Stimulated activated CD8-positive, alpha-beta memory T cell treated with anti-CD3 and anti-CD28 coated beads, Interleukin-4, amount 100 ng/mL, for 48 hours (primary cell): ENCODE data around the gene APOA1.

Experiments
- DNase-seq: peaks from one replicate; pipeline ENCODE4 v3.0.0-alpha.2; 2020

Gene APOA1

DNA sequence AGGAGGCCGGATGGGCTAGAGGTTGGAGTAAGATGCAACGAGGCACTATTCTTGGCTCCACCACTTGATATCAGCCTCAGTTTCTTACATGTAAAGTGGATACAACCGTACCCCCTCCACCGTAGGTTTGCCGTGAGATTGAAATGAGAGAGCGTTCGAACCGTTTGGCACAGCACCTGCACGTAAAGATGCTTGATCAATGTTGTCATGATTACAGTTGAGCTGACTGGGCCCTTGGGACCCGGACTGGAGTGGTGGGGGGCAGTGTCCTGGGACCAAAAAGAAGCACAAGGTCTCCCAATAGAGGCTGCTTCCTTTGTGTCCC lies 4.0 kb downstream of the APOA1 start:
- DNase-seq: no peak

DNA sequence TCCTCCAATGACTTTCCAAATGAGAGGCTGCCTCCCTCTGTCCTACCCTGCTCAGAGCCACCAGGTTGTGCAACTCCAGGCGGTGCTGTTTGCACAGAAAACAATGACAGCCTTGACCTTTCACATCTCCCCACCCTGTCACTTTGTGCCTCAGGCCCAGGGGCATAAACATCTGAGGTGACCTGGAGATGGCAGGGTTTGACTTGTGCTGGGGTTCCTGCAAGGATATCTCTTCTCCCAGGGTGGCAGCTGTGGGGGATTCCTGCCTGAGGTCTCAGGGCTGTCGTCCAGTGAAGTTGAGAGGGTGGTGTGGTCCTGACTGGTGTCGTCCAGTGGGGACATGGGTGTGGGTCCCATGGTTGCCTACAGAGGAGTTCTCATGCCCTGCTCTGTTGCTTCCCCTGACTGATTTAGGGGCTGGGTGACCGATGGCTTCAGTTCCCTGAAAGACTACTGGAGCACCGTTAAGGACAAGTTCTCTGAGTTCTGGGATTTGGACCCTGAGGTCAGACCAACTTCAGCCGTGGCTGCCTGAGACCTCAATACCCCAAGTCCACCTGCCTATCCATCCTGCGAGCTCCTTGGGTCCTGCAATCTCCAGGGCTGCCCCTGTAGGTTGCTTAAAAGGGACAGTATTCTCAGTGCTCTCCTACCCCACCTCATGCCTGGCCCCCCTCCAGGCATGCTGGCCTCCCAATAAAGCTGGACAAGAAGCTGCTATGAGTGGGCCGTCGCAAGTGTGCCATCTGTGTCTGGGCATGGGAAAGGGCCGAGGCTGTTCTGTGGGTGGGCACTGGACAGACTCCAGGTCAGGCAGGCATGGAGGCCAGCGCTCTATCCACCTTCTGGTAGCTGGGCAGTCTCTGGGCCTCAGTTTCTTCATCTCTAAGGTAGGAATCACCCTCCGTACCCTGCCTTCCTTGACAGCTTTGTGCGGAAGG lies 4.8 kb downstream of the APOA1 start:
- DNase-seq: no peak

DNA sequence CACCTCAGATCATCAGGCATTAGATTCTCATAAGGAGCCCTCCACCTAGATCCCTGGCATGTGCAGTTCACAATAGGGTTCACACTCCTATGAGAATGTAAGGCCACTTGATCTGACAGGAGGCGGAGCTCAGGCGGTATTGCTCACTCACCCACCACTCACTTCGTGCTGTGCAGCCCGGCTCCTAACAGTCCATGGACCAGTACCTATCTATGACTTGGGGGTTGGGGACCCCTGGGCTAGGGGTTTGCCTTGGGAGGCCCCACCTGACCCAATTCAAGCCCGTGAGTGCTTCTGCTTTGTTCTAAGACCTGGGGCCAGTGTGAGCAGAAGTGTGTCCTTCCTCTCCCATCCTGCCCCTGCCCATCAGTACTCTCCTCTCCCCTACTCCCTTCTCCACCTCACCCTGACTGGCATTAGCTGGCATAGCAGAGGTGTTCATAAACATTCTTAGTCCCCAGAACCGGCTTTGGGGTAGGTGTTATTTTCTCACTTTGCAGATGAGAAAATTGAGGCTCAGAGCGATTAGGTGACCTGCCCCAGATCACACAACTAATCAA lies 5.6 kb downstream of the APOA1 start:
- DNase-seq: no peak

DNA sequence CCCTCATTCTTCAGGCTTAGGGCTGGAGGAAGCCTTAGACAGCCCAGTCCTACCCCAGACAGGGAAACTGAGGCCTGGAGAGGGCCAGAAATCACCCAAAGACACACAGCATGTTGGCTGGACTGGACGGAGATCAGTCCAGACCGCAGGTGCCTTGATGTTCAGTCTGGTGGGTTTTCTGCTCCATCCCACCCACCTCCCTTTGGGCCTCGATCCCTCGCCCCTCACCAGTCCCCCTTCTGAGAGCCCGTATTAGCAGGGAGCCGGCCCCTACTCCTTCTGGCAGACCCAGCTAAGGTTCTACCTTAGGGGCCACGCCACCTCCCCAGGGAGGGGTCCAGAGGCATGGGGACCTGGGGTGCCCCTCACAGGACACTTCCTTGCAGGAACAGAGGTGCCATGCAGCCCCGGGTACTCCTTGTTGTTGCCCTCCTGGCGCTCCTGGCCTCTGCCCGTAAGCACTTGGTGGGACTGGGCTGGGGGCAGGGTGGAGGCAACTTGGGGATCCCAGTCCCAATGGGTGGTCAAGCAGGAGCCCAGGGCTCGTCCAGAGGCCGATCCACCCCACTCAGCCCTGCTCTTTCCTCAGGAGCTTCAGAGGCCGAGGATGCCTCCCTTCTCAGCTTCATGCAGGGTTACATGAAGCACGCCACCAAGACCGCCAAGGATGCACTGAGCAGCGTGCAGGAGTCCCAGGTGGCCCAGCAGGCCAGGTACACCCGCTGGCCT lies 7.1 kb downstream of the APOA1 start:
- DNase-seq: no peak

DNA sequence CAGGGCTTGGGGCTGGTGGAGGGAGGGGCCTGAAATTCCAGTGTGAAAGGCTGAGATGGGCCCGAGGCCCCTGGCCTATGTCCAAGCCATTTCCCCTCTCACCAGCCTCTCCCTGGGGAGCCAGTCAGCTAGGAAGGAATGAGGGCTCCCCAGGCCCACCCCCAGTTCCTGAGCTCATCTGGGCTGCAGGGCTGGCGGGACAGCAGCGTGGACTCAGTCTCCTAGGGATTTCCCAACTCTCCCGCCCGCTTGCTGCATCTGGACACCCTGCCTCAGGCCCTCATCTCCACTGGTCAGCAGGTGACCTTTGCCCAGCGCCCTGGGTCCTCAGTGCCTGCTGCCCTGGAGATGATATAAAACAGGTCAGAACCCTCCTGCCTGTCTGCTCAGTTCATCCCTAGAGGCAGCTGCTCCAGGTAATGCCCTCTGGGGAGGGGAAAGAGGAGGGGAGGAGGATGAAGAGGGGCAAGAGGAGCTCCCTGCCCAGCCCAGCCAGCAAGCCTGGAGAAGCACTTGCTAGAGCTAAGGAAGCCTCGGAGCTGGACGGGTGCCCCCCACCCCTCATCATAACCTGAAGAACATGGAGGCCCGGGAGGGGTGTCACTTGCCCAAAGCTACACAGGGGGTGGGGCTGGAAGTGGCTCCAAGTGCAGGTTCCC lies 7.8 kb downstream of the APOA1 start, which contains the start of gene APOC3:
Gene APOC3 (plus strand): TSS at position 383 of the 659 bp plus-strand sequence. CDS start 676 bp downstream, outside the sequence.
- no peak for DNase-seq

DNA sequence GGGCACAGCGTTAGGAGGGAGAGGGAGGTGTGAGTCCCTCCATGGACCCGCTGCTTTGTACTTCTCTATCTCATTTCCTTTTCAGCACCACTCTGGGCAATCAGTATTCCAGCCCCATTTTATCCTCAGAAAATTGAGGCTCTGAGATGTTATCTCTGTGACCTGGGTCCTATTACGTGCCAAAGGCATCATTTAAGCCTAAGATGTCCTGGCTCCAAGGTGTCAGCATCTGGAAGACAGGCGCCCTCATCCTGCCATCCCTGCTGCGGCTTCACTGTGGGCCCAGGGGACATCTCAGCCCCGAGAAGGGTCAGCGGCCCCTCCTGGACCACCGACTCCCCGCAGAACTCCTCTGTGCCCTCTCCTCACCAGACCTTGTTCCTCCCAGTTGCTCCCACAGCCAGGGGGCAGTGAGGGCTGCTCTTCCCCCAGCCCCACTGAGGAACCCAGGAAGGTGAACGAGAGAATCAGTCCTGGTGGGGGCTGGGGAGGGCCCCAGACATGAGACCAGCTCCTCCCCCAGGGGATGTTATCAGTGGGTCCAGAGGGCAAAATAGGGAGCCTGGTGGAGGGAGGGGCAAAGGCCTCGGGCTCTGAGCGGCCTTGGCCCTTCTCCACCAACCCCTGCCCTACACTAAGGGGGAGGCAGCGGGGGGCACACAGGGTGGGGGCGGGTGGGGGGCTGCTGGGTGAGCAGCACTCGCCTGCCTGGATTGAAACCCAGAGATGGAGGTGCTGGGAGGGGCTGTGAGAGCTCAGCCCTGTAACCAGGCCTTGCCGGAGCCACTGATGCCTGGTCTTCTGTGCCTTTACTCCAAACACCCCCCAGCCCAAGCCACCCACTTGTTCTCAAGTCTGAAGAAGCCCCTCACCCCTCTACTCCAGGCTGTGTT lies 8.5 kb downstream of the APOA1 start:
- no peak for DNase-seq

DNA sequence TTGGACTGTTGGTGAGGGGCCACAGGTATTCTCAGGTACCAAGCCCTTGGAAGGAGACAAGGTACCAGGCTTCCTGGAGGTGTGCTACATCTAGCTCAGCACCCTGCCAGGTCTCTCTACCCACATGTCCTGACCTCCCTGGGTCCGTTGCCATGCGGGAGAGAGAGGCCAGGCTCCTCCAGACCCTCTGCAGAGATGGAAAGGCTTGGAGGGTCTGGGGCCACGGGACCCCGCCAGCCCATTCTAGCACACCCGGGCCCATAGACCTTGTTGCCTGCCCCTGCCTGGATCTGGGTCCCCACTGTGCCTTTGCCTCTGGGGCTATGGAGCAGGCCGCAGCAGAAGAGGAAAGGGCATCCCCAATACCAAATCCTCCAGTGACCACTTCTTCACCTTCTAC lies 10.0 kb downstream of the APOA1 start:
- DNase-seq: no peak

DNA sequence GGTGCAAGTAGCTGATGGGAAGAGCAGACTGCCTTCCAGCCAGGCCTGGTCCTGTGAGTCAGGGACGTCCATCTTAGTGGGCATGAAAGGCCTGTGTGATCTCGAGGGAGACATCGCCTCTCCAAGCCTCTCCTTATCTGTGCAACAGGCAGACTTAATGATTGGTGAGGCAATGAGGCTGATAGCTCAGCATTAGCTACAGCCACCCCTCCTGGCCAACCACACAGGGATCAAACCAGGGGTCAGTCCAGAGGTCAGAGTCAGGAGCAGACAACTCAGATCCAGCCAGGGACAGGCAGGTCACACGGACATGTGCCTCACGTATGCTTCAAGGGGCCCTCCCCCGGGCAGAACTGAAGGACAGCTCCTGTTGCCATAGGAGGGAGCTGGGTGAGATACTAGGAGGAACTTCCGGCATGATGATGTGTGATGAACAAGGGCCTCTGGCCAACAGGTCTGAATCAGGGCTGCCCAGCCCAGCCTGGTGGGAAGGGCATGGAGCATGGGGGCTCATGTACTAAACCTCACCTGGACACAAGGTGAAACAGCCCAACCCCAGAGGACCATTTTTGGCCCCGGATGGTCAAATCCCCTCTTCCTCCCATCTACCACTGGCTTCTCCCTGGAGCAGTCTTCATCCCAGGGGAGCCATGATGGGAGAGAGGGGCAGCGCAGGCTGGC lies 10.5 kb downstream of the APOA1 start:
- DNase-seq: no peak

DNA sequence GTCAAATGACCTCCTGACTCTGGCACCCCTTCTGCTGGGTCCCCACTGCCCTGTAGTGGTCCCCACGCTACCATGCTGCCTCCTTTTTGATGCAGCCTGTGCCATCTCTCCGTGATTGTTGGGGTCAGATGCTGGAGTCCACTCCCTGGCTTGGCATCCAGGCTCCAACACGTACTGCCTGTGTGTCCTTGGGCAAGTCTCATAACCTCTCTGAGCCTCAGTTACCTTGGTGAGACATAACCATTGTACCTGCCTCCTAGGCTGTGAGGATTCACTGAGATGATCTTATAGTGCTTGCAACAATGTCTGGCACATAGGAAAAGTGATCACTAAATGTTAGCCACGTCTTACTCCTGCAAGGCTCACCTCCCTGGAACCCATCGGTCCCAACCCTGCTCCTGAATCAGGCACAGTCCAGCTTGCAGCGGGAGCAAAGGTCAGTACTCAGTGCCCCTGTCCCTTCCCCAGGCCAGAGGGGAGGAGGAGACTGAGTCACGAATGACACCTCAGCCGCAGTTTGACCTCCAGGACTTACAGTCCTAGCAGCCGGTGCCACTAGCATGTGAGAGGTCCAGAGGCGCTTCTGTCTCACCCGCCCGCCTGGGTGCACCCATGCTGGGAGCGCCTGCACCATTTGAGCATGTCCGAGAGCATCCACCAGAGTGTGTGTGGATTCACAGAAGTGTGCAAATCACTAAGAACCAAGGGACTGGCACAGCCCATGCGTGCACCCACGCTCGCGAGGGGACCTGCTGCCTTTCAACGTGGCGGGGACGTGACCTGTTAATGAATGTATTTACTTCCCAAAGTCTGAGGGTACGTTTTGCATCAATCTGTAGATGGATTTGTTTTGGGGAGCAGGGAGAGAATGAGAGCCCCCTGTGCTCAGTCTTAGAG lies 11.3 kb downstream of the APOA1 start:
- no peak for DNase-seq

DNA sequence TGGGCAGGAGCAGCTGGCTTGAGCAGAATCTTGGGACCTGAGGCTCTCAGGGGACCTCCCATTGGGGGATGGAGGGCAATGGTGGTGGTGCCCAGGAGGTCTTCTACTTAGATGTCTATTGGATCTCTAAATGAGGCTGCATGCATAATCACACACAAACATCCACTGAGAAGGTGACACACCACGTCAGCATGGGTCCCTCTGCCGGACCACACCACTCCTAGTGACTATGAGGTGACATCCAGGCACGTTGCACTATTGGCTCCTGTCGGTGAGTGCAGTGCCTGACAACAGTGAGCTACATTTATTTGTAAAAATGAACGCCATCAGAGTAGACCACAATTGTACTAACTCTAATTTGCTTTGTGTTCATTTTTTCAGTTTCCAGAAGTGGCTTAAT lies 12.0 kb downstream of the APOA1 start:
- no peak for DNase-seq

DNA sequence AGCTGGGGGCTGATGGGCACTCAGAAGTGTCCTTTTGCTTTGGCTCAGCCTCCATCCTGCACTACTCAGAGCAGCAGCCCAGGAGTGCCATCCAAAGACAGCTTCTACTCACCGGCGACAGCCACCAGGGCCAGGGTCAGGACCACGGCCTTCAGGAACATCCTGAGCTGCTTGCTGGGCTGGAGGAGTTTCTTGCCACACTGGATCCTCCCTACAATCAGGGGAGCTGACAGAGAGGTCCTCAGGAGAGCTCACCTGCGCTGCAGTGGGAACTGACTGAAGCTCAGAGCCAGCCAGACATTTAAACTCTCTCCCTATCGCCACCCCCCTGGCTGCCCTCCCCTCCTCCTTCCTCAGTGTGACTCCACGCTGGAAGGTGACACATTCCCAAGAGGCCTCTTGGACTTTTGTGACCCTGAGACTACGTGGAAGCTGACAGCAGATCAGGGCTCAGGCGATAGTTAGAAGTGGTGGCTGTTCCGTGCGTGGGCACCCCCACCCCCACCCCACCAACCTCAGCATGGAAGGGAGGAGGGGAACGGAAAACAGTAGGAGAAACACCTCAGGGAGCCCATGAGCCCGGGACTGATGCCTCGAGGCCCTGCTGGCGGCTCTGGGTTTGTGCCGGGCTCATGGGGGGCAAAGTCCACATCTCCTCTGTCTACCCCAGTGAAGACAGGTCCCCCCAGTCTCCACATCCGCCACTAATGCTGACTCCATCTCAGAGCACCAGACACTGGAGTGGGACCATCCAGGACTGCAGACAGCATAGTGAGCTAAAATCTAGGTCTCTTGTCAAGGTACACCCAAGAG lies 14.2 kb downstream of the APOA1 start, which contains the start of gene APOA4:
Gene APOA4 (minus strand): TSS at position 274 of the 813 bp plus-strand sequence. CDS start 113 bp downstream, at position 161.
- no peak for DNase-seq

DNA sequence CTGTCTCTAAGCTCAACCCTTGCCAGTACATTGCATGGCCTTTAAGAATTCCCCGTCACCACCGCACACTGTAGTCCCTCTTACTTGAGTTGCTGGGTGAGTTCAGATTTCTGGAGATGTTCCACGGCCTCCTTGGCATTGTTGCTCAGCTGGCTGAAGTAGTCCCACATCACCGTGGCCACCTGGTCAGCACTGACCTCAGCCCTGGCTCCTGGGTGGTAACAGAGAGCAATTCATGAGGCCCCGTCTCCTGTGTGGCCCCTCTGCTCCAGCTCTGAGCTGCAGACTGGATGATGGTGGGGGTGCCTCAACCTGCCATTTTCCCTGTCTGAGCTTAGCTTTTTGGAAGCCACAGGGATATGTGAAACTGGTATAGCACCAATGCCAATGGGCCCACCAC lies 14.8 kb downstream of the APOA1 start:
- DNase-seq: no peak

DNA sequence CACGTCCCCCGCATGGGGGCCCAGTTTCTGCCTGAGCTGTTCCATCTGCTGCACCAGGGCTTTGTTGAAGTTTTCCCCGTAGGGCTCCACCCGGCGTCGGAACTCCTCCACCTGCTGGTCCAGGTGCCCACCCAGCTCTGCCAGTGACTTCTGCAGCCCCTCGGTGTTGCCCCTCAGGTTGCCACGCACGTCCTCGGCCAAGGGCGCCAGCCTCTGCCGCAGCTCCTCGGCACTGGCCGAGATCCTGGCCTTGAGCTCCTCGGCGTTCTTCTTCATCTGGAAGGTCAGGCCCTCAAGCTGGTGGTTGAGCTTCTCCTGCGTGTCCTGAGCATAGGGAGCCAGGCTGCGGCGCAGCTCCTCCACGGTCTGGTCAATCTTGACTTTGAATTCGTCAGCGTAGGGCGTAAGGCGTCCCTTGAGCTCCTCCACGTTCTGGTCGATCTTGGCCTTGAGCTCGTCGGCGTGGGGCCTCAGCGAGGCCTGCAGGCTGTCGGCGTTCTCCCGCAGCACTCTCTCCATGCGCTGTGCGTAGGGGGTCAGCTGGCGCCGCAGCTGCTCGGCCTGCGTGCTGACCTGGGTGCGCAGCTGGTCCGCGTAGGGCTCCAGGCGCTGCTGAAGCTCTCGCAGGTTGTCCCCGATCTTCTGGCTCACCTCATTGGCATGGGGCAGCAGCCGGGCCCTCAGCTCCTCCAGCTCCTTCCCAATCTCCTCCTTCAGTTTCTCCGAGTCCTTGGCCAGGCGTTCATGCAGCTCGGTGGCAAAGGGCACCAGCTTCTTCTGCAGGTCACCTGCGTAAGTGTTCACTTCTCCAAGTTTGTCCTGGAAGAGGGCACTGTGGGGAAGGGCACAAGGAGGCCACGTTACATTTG lies 16.1 kb downstream of the APOA1 start:
- DNase-seq: no peak

DNA sequence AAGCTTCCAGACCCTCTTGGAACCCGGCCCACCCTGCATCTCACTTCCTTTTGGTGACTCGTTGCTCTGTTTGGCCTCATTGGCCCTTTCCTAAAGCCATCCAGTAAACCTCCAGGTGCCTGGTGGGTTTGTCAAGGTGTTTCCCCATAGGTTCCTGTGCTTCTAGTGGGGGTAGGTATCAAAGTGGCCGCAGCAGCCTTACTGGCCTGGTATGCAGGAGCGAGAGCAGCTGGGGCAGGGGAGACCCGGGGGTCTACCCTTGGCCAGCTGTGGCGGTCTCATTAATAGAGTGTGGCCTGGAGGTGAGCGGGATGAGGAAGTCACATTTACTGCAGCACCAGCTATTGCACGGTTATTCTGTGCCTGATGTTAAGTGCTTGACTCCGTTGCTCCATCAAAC lies 18.4 kb downstream of the APOA1 start:
- no peak for DNase-seq

DNA sequence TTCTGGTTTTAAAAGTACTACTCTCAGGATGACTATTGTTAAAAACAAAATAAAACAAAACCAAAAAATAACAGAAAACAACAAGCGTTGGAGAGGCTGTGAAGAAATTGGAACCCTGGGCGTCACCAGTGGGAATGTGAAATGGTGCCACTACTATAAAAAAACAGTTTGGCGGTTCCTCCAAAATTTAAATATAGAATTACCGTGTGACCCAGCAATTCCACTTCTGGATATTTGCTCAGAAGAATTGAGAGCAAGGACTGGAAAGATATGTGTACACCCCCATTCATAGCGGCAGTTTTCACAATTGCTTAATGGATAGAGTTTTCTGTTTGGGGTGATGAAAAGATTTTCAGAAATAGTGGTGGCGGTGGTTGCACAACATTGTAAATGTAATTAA lies 22.9 kb downstream of the APOA1 start:
- no peak for DNase-seq

DNA sequence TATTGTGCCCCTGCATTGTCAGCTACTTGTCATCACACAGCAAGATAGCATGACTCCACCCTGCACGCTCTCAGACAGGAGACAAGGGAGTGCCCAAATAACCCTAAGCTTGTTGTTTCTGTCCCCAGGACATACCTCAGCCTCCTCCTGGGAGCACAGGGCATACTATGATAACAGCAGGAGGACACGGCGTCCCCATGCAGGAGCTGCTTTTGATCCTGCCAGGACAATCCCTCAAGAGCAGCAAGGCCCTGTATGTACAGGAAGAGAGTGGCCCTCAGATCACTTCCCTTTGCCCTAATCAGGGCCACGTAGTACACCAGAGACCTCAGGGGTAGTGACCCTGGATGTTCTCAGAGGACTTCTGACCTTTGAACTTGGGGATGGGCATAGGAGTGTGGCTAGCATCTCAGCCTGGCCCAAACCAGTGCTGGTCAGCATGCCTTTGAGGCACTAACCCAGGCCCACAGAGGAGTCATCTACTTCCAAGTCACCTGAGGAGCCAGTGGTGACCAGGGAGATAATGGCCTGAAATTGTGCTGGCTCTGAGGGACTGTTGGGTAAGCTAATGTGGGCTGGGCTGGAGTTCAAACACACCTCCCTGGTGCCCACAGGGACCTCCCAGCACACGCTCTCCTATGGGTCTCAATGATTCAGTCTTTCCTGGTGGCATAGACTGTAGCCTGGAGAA lies 23.5 kb downstream of the APOA1 start:
- DNase-seq: peak; percentile 18

DNA sequence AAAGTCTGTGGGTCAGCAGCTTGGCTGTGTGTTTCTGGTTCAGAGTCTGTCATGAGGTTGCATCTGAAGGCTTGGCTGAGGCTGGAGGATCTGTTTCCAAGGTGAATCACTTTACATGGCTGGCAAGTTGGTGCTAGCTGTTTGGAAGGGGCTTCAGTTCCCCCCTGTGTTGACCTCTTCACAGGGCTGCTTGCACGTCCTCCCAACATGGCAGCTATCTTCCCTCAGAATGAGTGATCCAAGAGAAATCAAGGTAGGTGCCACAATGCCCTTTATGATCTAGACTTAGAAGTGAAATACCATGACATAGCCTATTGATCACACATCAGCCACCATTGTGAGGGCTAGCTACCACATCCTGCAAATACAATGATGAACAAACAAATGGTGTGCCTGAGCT lies 24.3 kb downstream of the APOA1 start:
- DNase-seq: peak; percentile 17

DNA sequence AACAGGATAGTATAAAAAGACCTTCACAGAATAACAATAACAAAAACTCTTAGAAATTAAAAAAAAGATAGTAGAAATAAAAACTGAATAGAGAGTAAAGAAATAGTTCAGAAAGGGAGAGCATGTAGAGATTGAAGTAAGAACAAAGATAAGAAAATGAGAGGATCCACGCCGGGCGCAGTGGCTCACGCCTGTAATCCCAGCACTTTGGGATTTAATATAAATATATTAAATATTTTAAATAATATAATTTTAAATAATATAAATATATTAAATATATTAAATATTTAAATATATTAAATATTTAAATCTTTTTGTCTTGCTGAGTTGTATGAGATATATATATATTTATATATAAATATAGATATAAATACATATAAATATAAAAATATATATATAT lies 25.3 kb downstream of the APOA1 start:
- DNase-seq: no peak
